ENCODE results near the gene TSHZ3. TPM values are rescaled to one million over a fixed set of nuclear protein-coding genes. Genes with fewer than 3 reads are reported as not detected.

TSHZ3 gene
- total RNA-seq, 1 experiment from 2014 or later = 14.8 TPM

- H3K4me3 ChIP-seq (ENCODE audit: low read depth, low read length, poor library complexity, severe bottlenecking) = no peak overlapping the region
- DNase-seq (ENCODE audit: low spot score) = no peak
- ChIA-PET CTCF (no interaction called here), POLR2A (ENCODE audit: low non-redundant PET) (interaction anchor here (0.6 kb wide), 1 partner anchor 12 kb away, joined by 3 read pairs; no protein-coding TSS in a partner anchor)
- TF ChIP-seq CTCF (conservative IDR thresholded peaks at IDR 0.05; ENCODE audit: low read depth, low read length) = no peak
- TF ChIP-seq EZH2 (IDR thresholded peaks at IDR 0.05; ENCODE audit: borderline replicate concordance, low read depth, low read length, poor library complexity, severe bottlenecking) = no peak
- no peak overlapping the region for H3K27ac ChIP-seq (ENCODE audit: low read depth, low read length, poor library complexity, severe bottlenecking)
- peaks cover 34% of the 10 kb centered on the region for H3K4me1 ChIP-seq (ENCODE audit: insufficient read depth, low read length, poor library complexity, severe bottlenecking)
- H3K9me3 ChIP-seq (ENCODE audit: low read depth, low read length, poor library complexity, severe bottlenecking) = no peaks in the 10 kb centered on the region
- H3K27me3 ChIP-seq (replicated peaks; ENCODE audit: insufficient read depth, low read depth, low read length, poor library complexity) = no peaks in the 10 kb centered on the region
- intact Hi-C loops (cut with micrococcal nuclease; ENCODE audit: unreplicated experiment) = no loop called here
- no peaks in the 10 kb centered on the region for H3K36me3 ChIP-seq (ENCODE audit: insufficient read depth, low read length, poor library complexity, severe bottlenecking)
- no TSS peak for BruUV-seq (replicated peaks)
These were observed 34.2 kb downstream of the TSHZ3 start for GRCh38 chr19:31314849-31315629.

- intact Hi-C loops (cut with micrococcal nuclease; ENCODE audit: unreplicated experiment) = no loop called here
- CTCF ChIA-PET = no interaction called here
These were observed 35.1 kb downstream of the TSHZ3 start for GRCh38 chr19:31314156-31314555.

GRCh38 chr19:31313291-31314030 is 35.8 kb downstream of the TSHZ3 start:
- BruUV-seq (replicated peaks) = no TSS peak
- no peak overlapping the region for H3K4me3 ChIP-seq (ENCODE audit: low read depth, low read length, poor library complexity, severe bottlenecking)
- ChIA-PET CTCF (no interaction called here), POLR2A (ENCODE audit: low non-redundant PET) (no interaction called here)
- no peaks in the 10 kb centered on the region for H3K36me3 ChIP-seq (ENCODE audit: insufficient read depth, low read length, poor library complexity, severe bottlenecking)
- TF ChIP-seq EZH2 (IDR thresholded peaks at IDR 0.05; ENCODE audit: borderline replicate concordance, low read depth, low read length, poor library complexity, severe bottlenecking) (no peak), CTCF (conservative IDR thresholded peaks at IDR 0.05; ENCODE audit: low read depth, low read length) (no peak)
- no peaks in the 10 kb centered on the region for H3K9me3 ChIP-seq (ENCODE audit: low read depth, low read length, poor library complexity, severe bottlenecking)
- DNase-seq (ENCODE audit: low spot score) = no peak
- intact Hi-C loops (cut with micrococcal nuclease; ENCODE audit: unreplicated experiment) = no loop called here
- no peaks in the 10 kb centered on the region for H3K27me3 ChIP-seq (replicated peaks; ENCODE audit: insufficient read depth, low read depth, low read length, poor library complexity)
- H3K4me1 ChIP-seq (ENCODE audit: insufficient read depth, low read length, poor library complexity, severe bottlenecking) = peaks cover 32% of the 10 kb centered on the region
- no peak overlapping the region for H3K27ac ChIP-seq (ENCODE audit: low read depth, low read length, poor library complexity, severe bottlenecking)

More at GRCh38 chr19:31314156-31314555, 35.1 kb downstream of the TSHZ3 start:
- no peaks in the 10 kb centered on the region for H3K27me3 ChIP-seq (replicated peaks; ENCODE audit: insufficient read depth, low read depth, low read length, poor library complexity)
- no peak for DNase-seq (ENCODE audit: low spot score)
- POLR2A ChIA-PET (ENCODE audit: low non-redundant PET) = interaction anchor here (0.6 kb wide), 1 partner anchor 12 kb away, joined by 3 read pairs; no protein-coding TSS in a partner anchor
- peaks cover 33% of the 10 kb centered on the region for H3K4me1 ChIP-seq (ENCODE audit: insufficient read depth, low read length, poor library complexity, severe bottlenecking)
- no peaks in the 10 kb centered on the region for H3K9me3 ChIP-seq (ENCODE audit: low read depth, low read length, poor library complexity, severe bottlenecking)
- H3K36me3 ChIP-seq (ENCODE audit: insufficient read depth, low read length, poor library complexity, severe bottlenecking) = no peaks in the 10 kb centered on the region
- H3K27ac ChIP-seq (ENCODE audit: low read depth, low read length, poor library complexity, severe bottlenecking) = no peak overlapping the region
- no peak for TF ChIP-seq CTCF (conservative IDR thresholded peaks at IDR 0.05; ENCODE audit: low read depth, low read length)
- TF ChIP-seq EZH2 (IDR thresholded peaks at IDR 0.05; ENCODE audit: borderline replicate concordance, low read depth, low read length, poor library complexity, severe bottlenecking) = no peak
- BruUV-seq (replicated peaks) = no TSS peak
- no peak overlapping the region for H3K4me3 ChIP-seq (ENCODE audit: low read depth, low read length, poor library complexity, severe bottlenecking)
